ENCODE measurements around the gene POLR1A. TPM values are rescaled to one million over a fixed set of nuclear protein-coding genes. Genes with fewer than 3 reads are reported as not detected.
A peak's percentile ranks its signal among the peaks of the same experiment; 100 is the strongest.

Gene POLR1A
- total RNA-seq, 1 donor from 2014 or later, result 45.2 TPM

DNA sequence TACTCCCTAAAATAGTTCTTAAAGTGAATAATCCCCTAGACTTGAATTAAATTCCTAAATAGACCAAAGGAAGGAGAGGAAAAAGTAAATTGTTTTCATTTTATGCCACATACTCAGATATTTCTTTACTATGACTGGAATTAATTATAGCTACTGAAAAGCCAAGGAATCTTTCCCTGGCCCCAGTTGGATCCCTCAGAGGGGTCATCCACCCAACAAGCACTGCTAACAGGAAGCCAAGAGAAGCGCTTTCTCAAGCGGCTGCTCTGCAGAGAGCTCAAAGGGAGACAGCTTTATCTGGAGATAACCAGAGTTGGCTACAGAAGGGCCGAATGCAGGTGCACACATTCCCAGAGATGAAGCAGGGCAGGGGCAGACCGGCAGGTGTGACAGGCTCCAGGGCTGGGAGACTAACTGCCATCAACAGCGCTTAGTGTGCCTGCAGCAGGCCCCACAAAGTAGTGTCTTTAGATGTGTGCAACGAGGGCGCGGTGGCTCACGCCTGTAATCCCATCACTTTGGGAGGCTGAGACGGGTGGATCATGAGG, 51.1 kb downstream of the POLR1A start:
- peak; percentile 49 for DNase-seq (ENCODE audit: low read depth)
- peaks cover 4% of the 10 kb centered on the region for H3K79me2 ChIP-seq (ENCODE audit: insufficient read depth, low read length)
- H3K9ac ChIP-seq (ENCODE audit: low read length), result no peak overlapping the region
- no peaks in the 10 kb centered on the region for H4K20me1 ChIP-seq (ENCODE audit: insufficient read depth, low read length)
- Mint-ChIP-seq H3K4me3 (ENCODE audit: unreplicated experiment) (no peak overlapping the region), H3K27ac (ENCODE audit: unreplicated experiment) (no peak overlapping the region), H3K27me3 (ENCODE audit: low read depth, unreplicated experiment) (no peaks in the 10 kb centered on the region), H3K9me3 (ENCODE audit: unreplicated experiment) (no peaks in the 10 kb centered on the region), H3K4me1 (ENCODE audit: low read depth, unreplicated experiment) (no peaks in the 10 kb centered on the region), H3K36me3 (ENCODE audit: low read depth, unreplicated experiment) (peaks cover 21% of the 10 kb centered on the region)
- H3K27me3 ChIP-seq (ENCODE audit: insufficient read depth, low read length), result no peaks in the 10 kb centered on the region
- H3K4me1 ChIP-seq (ENCODE audit: insufficient read depth, low read length), result no peaks in the 10 kb centered on the region
- H3K27ac ChIP-seq (ENCODE audit: low read depth, low read length), result no peak overlapping the region
- no peak overlapping the region for H3K4me2 ChIP-seq (ENCODE audit: low read length)
- peaks cover 20% of the 10 kb centered on the region for H3K36me3 ChIP-seq (ENCODE audit: insufficient read depth, low read length)
- H2AFZ ChIP-seq (ENCODE audit: low read depth, low read length), result no peak overlapping the region
- H3K4me3 ChIP-seq (ENCODE audit: insufficient read depth, low read depth, low read length), result no peak overlapping the region
- FAIRE-seq, result no peak
- TF ChIP-seq, protein P1, sequence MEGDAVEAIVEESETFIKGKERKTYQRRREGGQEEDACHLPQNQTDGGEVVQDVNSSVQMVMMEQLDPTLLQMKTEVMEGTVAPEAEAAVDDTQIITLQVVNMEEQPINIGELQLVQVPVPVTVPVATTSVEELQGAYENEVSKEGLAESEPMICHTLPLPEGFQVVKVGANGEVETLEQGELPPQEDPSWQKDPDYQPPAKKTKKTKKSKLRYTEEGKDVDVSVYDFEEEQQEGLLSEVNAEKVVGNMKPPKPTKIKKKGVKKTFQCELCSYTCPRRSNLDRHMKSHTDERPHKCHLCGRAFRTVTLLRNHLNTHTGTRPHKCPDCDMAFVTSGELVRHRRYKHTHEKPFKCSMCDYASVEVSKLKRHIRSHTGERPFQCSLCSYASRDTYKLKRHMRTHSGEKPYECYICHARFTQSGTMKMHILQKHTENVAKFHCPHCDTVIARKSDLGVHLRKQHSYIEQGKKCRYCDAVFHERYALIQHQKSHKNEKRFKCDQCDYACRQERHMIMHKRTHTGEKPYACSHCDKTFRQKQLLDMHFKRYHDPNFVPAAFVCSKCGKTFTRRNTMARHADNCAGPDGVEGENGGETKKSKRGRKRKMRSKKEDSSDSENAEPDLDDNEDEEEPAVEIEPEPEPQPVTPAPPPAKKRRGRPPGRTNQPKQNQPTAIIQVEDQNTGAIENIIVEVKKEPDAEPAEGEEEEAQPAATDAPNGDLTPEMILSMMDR (IDR thresholded peaks at IDR 0.05; ENCODE audit: insufficient read depth, low read depth, low read length), result no peak
- no peak for TF ChIP-seq EZH2 (IDR thresholded peaks at IDR 0.05; ENCODE audit: insufficient read depth, low read length)
- H3K9me3 ChIP-seq (ENCODE audit: insufficient read depth, low read depth, low read length), result no peaks in the 10 kb centered on the region

DNA sequence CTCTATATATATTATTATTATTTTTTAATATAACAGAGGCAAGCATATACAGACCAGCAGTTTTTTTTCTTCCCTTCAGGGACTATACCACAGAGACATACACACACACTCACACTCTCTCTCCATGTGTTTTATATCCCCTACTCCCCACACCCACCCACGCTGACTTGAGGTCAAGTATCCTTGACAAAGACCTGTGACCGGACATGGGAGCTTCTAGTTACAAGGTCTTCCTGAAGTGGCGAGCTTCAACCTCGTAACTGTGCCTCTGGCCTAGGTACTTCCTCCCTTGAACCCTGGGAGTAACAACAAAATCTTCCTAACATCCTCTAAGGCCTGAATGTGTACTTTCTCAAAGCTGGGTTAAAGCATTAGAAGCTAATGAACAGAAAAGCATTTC, 52.5 kb downstream of the POLR1A start:
- no peaks in the 10 kb centered on the region for H3K4me1 ChIP-seq (ENCODE audit: insufficient read depth, low read length)
- TF ChIP-seq EZH2 (IDR thresholded peaks at IDR 0.05; ENCODE audit: insufficient read depth, low read length), result no peak
- TF ChIP-seq, protein P1 (IDR thresholded peaks at IDR 0.05; ENCODE audit: insufficient read depth, low read depth, low read length), result no peak
- no peak for DNase-seq (ENCODE audit: low read depth)
- peaks cover 29% of the 10 kb centered on the region for H3K36me3 ChIP-seq (ENCODE audit: insufficient read depth, low read length)
- no peak for FAIRE-seq
- no peak overlapping the region for H3K27ac Mint-ChIP-seq (ENCODE audit: unreplicated experiment)
- no peaks in the 10 kb centered on the region for H3K4me1 Mint-ChIP-seq (ENCODE audit: low read depth, unreplicated experiment)
- no peaks in the 10 kb centered on the region for H3K9me3 ChIP-seq (ENCODE audit: insufficient read depth, low read depth, low read length)
- H3K4me3 ChIP-seq (ENCODE audit: insufficient read depth, low read depth, low read length), result no peak overlapping the region
- no peak overlapping the region for H3K4me2 ChIP-seq (ENCODE audit: low read length)
- H3K27me3 Mint-ChIP-seq (ENCODE audit: low read depth, unreplicated experiment), result no peaks in the 10 kb centered on the region
- no peaks in the 10 kb centered on the region for H4K20me1 ChIP-seq (ENCODE audit: insufficient read depth, low read length)
- H3K9ac ChIP-seq (ENCODE audit: low read length), result no peak overlapping the region
- H3K27me3 ChIP-seq (ENCODE audit: insufficient read depth, low read length), result no peaks in the 10 kb centered on the region
- H3K4me3 Mint-ChIP-seq (ENCODE audit: unreplicated experiment), result no peak overlapping the region
- H3K27ac ChIP-seq (ENCODE audit: low read depth, low read length), result no peak overlapping the region
- H2AFZ ChIP-seq (ENCODE audit: low read depth, low read length), result no peak overlapping the region
- H3K79me2 ChIP-seq (ENCODE audit: insufficient read depth, low read length), result no peaks in the 10 kb centered on the region
- H3K9me3 Mint-ChIP-seq (ENCODE audit: unreplicated experiment), result no peaks in the 10 kb centered on the region
- peaks cover 23% of the 10 kb centered on the region for H3K36me3 Mint-ChIP-seq (ENCODE audit: low read depth, unreplicated experiment)

DNA sequence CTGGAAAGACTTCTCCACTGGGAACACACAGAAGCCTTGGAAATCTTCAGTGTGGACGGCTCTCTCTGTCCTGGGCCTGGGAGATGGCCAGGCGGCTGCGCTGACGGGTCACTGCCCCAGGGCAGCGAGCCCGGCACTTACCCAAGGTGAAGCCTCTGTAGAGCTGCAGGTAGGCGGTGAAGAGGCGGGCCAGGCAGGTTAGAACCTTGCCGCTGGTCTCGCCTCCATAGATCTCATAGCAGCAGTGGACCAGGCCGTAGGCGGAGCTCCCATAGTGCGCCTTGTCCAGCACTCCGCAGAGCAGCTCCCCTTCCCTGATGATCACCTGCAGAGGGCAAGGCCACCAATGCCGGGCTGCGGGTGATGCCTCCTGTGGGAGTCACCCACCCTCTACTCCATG, 53.0 kb downstream of the POLR1A start:
- no peak overlapping the region for H3K27ac ChIP-seq (ENCODE audit: low read depth, low read length)
- no peak overlapping the region for H3K4me2 ChIP-seq (ENCODE audit: low read length)
- no peak overlapping the region for H3K4me3 ChIP-seq (ENCODE audit: insufficient read depth, low read depth, low read length)
- Mint-ChIP-seq H3K4me3 (ENCODE audit: unreplicated experiment) (no peak overlapping the region), H3K27ac (ENCODE audit: unreplicated experiment) (no peak overlapping the region), H3K27me3 (ENCODE audit: low read depth, unreplicated experiment) (no peaks in the 10 kb centered on the region), H3K9me3 (ENCODE audit: unreplicated experiment) (no peaks in the 10 kb centered on the region), H3K36me3 (ENCODE audit: low read depth, unreplicated experiment) (peaks cover 23% of the 10 kb centered on the region), H3K4me1 (ENCODE audit: low read depth, unreplicated experiment) (no peaks in the 10 kb centered on the region)
- H2AFZ ChIP-seq (ENCODE audit: low read depth, low read length), result no peak overlapping the region
- FAIRE-seq (no peak), DNase-seq (ENCODE audit: low read depth) (no peak)
- no peaks in the 10 kb centered on the region for H3K27me3 ChIP-seq (ENCODE audit: insufficient read depth, low read length)
- H3K9me3 ChIP-seq (ENCODE audit: insufficient read depth, low read depth, low read length), result no peaks in the 10 kb centered on the region
- no peaks in the 10 kb centered on the region for H3K4me1 ChIP-seq (ENCODE audit: insufficient read depth, low read length)
- H3K79me2 ChIP-seq (ENCODE audit: insufficient read depth, low read length), result no peaks in the 10 kb centered on the region
- TF ChIP-seq, protein P1 (IDR thresholded peaks at IDR 0.05; ENCODE audit: insufficient read depth, low read depth, low read length), result no peak
- TF ChIP-seq EZH2 (IDR thresholded peaks at IDR 0.05; ENCODE audit: insufficient read depth, low read length), result no peak
- H3K9ac ChIP-seq (ENCODE audit: low read length), result no peak overlapping the region
- no peaks in the 10 kb centered on the region for H4K20me1 ChIP-seq (ENCODE audit: insufficient read depth, low read length)
- peaks cover 29% of the 10 kb centered on the region for H3K36me3 ChIP-seq (ENCODE audit: insufficient read depth, low read length)
